HEK293 (cell line): ENCODE data around the gene NCK2.

Source experiments
- ZBTB1 ChIP-seq: fragments of 450-650 bp; formaldehyde crosslinking; IDR thresholded peaks from 2 replicates; pipeline ENCODE4 v1.5.1; 2016; ENCODE audit warnings: missing biosample characterization, missing genetic modification characterization
- ZNF121 ChIP-seq: fragments of 450-650 bp; formaldehyde crosslinking; IDR thresholded peaks from 2 replicates; pipeline ENCODE4 v1.5.1; 2016; ENCODE audit warnings: missing biosample characterization, missing genetic modification characterization
- ZNF138 ChIP-seq: fragments of 450-650 bp; formaldehyde crosslinking; IDR thresholded peaks from 2 replicates; pipeline ENCODE4 v1.5.1; 2016; ENCODE audit warnings: missing biosample characterization, missing genetic modification characterization, borderline replicate concordance
- ZNF18 ChIP-seq: fragments of 450-650 bp; formaldehyde crosslinking; IDR thresholded peaks from 2 replicates; pipeline ENCODE4 v1.5.1; 2016; ENCODE audit warnings: missing biosample characterization, missing genetic modification characterization
- ZNF24 ChIP-seq: fragments of 450-650 bp; formaldehyde crosslinking; IDR thresholded peaks from 2 replicates; pipeline ENCODE4 v1.5.1; 2016; ENCODE audit warnings: missing biosample characterization, missing genetic modification characterization
- ZNF558 ChIP-seq: fragments of 450-650 bp; formaldehyde crosslinking; IDR thresholded peaks from 2 replicates; pipeline ENCODE4 v1.5.1; 2016; ENCODE audit warnings: missing biosample characterization, missing genetic modification characterization
- TF ChIP-seq, protein P1 (sequence below): fragments of 450-650 bp; formaldehyde crosslinking; IDR thresholded peaks from 2 replicates; pipeline ENCODE4 v1.5.1; 2016; ENCODE audit warnings: missing biosample characterization, missing genetic modification characterization

- TF ChIP-seq, protein P1, sequence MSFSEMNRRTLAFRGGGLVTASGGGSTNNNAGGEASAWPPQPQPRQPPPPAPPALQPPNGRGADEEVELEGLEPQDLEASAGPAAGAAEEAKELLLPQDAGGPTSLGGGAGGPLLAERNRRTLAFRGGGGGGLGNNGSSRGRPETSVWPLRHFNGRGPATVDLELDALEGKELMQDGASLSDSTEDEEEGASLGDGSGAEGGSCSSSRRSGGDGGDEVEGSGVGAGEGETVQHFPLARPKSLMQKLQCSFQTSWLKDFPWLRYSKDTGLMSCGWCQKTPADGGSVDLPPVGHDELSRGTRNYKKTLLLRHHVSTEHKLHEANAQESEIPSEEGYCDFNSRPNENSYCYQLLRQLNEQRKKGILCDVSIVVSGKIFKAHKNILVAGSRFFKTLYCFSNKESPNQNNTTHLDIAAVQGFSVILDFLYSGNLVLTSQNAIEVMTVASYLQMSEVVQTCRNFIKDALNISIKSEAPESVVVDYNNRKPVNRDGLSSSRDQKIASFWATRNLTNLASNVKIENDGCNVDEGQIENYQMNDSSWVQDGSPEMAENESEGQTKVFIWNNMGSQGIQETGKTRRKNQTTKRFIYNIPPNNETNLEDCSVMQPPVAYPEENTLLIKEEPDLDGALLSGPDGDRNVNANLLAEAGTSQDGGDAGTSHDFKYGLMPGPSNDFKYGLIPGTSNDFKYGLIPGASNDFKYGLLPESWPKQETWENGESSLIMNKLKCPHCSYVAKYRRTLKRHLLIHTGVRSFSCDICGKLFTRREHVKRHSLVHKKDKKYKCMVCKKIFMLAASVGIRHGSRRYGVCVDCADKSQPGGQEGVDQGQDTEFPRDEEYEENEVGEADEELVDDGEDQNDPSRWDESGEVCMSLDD (tag by site-specific recombination), result no peak
- no peak for TF ChIP-seq ZNF558 (tag by site-specific recombination)
- no peak for TF ChIP-seq ZBTB1
- TF ChIP-seq ZNF121 (tag by site-specific recombination), result no peak
- TF ChIP-seq ZNF138, result no peak
- TF ChIP-seq ZNF18, result no peak
- TF ChIP-seq ZNF24 (tag by site-specific recombination), result no peak
Measured at GRCh38 chr2:105932582-105932981, 187.9 kb downstream of the NCK2 start.
